Stimulated activated CD8-positive, alpha-beta memory T cell treated with anti-CD3 and anti-CD28 coated beads, Interleukin-15, amount 100 ng/mL, for 1 hour (primary cell): ENCODE results near the gene ATP10A.

Experiments used
- DNase-seq: peaks from one replicate; pipeline ENCODE4 v3.0.0-alpha.2; 2020; ENCODE audit warnings: low read depth

Gene ATP10A, protein sequence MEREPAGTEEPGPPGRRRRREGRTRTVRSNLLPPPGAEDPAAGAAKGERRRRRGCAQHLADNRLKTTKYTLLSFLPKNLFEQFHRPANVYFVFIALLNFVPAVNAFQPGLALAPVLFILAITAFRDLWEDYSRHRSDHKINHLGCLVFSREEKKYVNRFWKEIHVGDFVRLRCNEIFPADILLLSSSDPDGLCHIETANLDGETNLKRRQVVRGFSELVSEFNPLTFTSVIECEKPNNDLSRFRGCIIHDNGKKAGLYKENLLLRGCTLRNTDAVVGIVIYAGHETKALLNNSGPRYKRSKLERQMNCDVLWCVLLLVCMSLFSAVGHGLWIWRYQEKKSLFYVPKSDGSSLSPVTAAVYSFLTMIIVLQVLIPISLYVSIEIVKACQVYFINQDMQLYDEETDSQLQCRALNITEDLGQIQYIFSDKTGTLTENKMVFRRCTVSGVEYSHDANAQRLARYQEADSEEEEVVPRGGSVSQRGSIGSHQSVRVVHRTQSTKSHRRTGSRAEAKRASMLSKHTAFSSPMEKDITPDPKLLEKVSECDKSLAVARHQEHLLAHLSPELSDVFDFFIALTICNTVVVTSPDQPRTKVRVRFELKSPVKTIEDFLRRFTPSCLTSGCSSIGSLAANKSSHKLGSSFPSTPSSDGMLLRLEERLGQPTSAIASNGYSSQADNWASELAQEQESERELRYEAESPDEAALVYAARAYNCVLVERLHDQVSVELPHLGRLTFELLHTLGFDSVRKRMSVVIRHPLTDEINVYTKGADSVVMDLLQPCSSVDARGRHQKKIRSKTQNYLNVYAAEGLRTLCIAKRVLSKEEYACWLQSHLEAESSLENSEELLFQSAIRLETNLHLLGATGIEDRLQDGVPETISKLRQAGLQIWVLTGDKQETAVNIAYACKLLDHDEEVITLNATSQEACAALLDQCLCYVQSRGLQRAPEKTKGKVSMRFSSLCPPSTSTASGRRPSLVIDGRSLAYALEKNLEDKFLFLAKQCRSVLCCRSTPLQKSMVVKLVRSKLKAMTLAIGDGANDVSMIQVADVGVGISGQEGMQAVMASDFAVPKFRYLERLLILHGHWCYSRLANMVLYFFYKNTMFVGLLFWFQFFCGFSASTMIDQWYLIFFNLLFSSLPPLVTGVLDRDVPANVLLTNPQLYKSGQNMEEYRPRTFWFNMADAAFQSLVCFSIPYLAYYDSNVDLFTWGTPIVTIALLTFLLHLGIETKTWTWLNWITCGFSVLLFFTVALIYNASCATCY (N-terminal part only)

DNA sequence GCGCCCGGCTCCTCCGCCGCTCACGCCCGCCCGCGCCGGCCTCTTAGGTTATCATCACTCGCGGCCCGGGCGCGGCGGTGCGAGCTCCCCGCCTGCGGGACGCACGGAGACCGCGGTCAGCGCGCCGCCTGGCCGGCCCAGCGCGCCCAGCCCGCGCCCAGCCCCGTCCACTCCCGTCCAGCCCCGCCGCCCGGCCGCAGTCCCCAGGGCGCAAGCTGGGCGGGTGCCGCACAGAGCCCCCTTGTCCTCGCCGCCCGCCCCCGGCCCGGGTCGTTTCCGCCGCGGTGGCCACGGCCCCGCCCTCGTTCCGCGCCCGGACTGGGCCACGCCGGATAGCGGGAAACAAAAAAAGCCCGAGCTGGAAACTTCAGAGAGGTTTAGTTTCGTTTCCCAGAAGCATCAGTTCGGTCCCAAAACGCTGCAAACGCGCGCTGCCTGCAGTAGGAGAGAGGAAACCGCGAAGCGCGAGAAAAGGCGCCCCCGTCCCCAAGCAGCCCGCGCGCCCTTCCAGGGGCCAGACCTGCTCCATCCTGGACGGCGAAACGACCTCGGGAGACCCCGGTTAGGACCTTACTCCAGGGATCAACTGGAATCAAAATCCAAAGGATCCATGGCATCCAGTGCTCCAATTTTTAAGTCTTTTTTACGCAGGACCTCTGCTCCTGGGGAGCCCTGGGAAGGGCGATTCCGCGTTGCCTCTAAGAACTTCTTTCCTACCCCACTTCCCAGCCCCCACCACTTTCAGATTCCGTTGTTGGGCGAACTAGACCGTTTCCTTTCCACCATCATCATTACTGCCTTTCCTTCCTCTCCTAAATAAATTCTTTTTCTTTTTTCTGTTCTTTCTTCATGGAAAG, at the start of gene ATP10A:
Gene ATP10A, minus strand, starts transcription at position 217 of the 857 bp plus-strand sequence. CDS start 231 bp downstream, outside the sequence.
- DNase-seq, result no peak

DNA sequence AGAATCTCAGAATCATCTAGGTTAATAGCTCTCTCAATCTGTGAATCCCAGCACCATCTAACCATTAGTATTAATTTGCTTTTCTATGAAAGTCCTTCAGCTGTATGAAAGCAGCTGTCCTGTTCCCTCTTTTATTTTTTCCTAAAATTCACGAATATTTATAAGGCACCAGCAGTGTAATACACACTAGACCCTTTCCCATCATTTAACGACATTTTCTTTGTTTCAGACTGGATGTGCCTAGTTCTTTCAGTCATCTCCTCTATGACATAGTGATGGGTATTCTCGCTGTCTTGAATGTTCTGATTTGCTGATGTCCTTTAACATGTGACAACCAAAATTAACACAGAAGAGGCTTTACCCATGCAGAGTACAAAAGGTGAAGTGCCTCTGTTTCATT, 48.9 kb upstream of the ATP10A start:
- DNase-seq, result no peak

DNA sequence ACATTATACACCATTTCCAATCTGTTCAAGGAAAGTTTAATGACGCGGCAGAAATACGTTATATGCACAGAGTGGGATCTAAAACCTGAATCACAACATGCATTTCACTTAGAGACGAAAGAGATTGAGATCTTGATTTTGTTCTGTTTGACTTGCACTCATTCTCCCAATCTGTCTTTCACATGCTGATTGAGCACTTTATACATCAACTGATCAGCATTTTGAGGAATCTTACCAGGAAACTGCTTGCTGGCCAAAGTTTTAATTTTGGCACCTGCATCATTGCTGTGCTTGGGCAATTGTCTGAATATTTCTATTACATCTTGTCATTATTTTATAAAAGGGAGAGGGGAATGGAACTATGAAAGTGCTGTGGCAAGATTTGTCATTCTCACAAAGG, 47.7 kb upstream of the ATP10A start:
- no peak for DNase-seq

DNA sequence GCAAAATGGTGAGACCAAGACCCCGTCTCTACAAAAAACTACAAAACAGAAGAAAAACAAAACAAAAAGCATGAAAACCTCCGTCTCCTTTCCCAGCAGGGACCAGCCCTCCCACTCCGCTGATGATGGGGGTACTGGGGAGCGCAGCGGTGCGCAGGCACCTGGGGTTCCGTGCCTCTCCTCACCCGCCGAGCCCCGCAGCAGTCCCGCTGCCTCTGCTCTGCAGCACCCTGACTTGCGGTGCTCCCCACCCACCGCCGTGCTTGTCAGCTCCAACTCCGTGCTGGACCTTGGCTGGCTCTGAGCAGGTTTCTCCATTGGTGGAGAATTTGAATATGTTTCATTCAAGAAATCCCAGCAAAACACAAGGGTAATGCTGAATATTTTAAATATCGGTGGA, 46.7 kb upstream of the ATP10A start:
- no peak for DNase-seq

DNA sequence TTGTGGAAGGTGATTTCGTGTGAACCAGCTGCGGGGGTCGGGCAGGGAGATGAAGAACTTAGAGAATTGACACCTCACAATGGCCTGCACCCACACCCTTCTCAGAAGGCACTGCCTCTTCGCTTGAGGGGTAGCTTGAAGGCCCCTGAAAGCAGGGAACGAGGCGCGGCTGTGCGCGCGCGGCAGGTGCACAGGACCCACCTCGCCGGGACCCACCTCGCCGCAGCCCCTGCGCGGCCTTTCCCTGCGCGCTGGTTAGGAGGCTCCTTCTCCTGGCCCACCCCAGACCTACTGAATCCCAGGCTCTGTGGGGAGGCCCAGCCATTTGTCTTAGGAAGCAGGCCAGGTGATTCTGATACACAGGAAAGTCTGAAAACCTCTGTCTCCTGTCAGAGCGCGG, 46.2 kb upstream of the ATP10A start:
- no peak for DNase-seq

DNA sequence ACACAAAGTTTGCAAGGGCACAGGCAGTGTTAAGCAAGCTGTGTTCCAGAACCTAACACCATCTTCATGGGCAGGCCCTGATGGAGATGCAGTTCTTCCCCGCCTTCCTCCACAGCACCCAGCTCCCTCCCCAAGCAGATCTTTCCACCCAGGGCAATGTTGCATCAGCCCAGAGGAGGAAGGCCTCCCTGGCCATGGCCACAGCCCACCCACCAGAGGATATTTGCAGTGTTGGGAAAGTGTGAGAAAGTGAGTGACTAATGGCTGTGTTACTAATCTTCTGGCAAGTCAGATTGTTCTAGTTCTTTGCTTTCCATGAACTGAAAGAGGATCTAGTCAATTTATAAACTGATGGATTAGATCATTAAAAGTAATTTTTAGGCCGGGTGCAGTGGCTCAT, 42.0 kb upstream of the ATP10A start:
- DNase-seq, result no peak

DNA sequence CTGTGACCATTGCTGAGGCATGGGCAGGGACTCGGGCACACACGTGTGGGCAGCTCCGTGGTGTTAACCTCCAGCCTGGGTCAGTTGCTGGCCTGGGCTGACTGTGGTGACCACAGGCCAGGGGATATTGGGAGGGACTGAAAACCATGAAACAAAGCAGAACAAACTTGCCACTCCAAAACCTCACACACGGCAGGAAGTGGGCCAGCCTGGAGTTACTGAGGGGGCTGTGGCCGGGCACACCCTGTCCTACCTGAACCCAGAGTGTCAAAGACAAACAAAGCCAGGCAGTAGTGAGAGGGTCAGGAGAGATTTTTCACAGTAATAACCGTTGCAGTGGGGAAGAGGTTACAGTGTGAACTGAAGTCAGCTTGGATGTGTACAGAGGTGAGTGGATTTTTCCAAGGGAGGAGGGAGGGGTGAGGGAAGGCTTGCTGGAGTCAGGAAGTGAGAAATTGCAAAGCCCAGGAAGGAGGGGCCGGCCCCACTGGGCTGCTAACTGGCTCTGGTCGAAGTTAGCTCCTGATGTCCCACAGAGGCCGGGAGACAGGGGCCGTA, 40.0 kb upstream of the ATP10A start:
- no peak for DNase-seq

DNA sequence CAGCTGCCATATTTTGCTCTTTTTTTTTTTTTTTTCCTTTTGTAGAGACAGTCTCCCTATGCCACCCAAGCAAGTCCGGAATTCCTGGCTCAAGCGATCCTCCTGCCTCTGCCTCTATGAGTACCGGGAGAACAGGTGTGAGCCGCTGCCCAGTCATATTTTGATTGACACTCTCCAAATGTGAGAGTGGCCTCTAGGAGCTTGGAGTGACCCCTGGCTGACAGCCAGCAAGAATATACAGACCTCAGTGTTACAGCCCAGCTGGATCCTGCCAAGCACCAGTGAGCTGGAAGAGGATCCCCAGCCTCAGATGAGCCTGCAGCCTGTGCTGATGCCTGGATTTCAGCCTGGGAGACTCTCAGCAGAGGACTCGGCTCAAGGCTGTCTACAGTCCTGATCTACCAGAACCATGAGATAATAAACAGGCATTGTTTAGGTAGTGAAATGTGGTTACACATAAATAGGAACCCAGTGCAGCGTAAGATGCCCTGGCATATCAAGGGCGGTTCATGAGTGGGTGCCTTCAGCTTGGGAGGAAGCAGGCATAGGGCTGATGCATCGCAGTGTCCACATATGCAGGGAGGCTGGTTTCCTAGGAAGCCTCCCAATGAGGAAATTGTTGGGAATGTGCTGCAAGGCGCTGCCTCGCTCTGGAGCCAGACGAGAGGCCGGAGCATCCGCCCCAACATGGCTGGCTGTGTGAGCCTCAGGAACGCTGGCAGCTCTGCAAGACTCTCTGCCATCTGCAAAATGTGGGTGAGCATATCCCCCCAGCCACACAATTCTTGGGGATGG, 38.9 kb upstream of the ATP10A start:
- no peak for DNase-seq

DNA sequence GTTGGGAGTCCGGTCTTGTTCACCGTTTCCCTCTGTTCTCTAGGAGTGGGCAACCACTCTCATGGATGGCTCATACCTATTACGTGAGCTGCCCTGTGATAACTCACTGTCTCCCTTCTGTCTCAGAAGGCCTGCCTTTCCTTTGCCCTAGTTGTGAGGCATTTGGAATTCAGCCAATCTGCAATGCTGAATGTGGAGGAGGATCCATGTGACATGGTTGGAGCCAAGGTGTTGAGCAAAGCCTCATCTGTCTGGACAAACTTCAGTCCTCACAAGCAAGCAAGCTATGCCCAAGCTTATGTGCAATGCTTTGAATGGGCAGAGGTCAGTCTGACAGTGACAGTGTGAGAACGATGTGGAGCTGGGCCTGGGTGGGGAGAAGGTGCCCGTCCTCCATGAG, 37.8 kb upstream of the ATP10A start:
- no peak for DNase-seq

DNA sequence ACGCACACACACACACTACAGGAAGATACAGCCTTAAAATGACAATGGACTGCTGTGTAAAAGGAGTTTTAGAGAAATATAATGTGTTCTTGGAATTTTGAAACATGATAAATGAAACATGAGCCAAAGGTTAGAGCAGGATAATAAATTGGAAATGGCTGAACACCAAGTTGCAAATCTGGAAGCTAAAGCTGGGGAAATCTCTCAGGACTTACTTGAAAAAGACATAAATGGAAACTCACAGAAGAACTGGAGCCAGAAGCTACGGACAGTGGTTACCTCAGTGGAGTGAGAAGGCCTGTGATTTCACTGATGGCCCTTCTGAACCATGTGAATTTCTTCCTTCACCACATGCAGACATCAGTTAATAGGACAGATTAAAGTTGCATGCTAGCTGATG, 37.3 kb upstream of the ATP10A start:
- no peak for DNase-seq

DNA sequence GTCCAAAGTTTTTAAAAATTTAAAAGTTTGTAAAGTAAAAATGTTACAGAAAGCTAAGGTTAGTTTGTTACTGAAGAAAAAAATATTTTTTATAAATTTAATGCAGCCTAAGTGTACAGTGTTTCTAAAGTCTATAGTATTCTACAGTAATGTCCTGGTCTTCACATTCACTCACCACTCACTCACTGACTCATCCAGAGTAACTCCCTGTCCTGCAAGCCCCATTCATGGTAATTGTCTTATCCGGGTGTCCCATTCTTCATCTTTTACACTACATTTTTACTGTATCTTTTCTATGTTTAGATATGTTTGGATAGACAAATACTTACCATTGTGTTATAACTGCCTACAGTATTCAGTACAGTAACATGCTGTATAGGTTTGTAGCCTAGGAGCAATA, 36.7 kb upstream of the ATP10A start:
- DNase-seq, result no peak

DNA sequence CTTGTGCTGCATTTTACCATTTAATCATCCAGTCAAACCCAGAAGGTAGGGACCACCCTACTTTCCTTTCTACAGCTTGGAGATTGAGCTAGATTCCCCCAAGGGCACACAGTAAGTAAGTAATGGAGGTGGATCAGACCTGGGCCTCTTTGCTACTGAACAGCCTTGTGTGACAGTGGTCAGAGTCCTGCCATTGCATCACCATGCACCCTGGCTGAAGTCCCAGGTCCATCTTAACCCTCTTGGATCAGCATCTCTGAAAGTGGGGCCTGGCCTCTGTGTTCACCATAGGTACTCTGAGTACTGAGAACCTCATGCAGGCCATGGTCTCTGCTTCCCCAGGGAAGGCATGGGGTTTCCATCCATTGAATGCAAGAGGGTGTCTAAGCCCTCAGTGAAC, 34.5 kb upstream of the ATP10A start:
- no peak for DNase-seq

DNA sequence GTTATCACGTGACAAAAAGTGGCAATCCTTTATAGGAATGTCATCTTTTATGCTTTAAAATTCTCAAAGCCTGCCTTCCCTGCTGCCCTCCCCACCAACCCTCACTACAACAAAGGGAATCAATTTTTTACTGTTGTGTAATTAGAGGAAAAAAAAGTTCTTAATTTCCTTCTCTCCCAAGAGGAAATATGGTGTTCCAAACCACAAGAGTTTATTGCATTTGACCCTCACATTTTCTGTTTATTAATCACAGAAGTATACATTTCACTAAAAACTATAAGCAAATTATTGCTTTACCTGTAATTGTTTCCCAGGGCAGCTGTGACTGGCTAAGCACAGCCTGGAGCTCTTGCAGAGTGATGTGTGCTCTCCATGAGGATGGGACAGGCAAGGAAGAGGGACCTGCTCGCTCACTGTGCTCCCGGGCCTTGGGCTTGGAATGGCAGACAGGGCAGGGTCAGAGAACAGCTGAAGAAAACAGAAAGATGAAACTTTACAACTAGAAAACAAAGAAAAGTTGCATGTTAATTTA, 31.3 kb upstream of the ATP10A start:
- DNase-seq, result no peak

DNA sequence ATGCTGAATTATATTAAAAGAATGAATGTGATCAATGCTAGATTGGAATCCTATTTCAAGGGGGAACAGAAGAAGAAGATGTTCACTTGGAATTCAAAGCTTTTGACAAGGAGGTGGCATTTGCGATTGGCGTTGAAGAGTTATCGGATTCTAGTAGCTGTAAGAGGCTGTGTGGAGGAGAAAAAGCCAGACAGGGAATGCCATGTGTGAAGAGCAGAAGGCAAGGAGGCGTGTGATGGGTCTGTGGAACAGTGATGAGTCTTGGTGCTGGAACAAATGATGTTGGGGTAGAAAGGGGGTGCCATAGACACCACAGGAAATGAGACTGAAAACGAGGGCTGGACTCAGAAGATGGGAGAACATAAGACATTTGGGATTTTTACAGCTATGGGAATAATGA, 30.5 kb upstream of the ATP10A start:
- DNase-seq, result no peak

DNA sequence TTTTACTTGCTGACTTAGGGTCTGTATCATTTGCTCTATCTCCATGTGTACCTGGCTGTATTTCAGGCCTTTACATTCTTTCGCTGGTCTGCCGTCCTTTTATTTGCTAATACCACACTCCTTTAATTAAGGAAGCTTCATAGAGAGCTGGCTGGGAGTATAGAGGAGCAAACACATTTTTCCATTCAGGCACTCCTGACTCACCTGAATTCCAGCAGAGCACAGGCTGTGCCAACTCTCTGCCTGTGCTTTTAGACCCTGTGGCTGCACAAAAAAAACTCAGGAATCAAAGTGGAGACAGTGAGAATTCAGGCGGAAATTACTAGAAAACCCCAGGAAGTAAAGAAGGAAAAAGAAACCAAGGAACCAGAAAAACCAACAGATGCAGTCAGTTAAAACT, 29.0 kb upstream of the ATP10A start:
- no peak for DNase-seq

DNA sequence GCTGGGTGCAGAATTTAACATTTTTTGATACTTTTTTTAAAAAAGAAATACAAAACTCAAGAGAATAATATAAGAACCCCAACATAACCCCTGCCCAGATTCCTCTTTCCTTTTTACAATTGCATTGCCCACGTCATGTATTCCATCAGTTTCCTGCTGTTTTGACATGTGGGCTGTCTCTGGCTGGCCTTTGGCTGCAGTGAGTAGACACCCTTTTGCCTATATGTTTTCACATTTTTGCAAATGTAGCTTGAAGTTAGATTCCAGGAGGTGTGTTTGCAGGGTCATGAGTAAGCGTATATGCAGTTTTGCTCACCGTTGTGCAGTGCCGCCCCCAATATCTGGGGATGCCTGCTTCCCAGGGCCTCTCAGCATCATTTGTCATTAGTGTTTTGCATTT, 28.0 kb upstream of the ATP10A start:
- DNase-seq, result no peak

DNA sequence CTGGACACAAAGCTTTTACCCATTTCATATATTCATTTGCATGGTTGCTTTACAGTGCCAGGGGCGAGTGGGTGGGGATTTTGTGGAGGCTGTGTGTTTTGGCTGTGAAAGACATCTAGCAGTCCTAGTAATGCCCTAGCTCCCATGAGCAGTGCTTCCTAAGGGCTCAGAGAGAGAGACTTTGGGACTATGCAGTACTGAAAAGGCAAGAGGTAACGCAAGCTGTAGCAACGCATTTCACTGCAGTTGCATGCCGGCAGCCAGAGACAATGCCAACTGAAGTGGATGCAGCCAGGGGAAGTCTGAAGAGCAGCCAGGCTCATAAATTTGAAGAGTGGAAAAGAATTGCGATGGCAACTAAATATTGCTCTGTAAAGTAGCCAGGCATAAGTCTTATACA, 27.4 kb upstream of the ATP10A start:
- DNase-seq, result no peak

DNA sequence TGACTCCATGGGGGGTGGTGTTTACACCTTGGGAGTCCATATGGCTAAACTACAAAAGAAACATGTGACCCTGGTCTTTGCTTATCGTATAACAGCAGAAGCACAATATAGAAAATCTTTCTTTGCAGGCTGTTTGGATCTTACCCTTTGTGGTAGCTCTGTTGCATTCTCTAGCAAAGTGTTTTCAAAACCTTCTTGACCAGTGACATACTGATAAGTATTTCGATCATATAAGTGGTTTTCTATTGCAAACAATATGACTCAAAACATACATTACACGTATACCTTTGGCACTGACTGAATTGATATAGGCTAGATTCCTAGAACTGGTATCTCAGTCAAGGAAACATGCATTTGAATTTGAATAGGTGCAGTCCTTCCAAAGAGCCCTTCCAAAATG, 24.7 kb upstream of the ATP10A start:
- no peak for DNase-seq

DNA sequence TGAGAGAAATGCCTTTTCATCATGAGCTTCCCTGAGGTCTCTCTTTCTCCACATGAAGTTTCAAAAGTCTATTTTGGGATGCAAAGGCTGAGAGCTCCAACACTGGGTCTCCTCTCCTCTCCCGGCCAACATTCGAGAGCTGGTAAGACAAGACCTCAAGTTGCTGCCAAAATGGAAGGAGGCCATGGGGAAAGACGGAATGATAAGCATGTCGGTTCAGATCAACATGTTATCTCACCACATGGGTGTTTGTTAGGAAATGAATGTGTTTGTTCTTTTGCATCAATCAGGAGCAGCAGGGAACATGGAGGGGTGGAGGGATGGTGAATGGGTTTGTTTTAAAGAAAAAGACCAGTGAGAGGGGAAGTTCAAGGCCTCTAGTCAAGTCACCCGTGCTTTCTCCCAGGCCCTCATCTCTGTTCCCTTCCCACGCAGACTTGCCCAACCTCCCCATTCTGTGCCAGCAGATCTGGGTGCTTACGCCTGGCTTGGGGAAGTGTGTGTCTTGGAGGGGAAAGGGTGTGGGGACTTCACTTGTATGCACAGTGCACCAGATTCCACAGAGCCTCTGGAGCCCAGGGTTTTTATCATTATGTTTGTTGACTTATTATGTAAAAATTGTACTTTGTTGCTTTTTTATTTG, 23.5 kb upstream of the ATP10A start:
- DNase-seq, result no peak

DNA sequence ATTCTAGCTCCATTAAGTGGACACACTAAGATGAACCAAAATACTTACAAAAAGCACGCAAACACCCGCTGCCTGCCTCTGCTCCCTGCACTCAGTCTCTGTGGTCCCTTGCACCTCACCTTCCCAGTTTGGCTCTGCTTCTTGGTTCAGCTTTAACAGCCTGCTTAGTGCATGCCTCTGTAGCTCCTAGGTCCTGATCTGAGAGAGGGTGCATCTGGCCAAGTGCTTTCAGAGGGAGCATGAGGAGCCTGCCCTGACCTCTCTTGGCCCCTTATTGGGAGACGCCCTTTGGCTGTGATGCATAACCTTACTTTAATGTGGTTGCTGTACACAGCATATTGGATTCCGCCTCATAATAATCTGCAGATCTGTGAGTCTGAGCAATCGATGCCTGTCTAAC, 21.2 kb upstream of the ATP10A start:
- DNase-seq, result no peak
